Measurements from ENCODE around the gene PRPF18.

The PRPF18 gene

DNA sequence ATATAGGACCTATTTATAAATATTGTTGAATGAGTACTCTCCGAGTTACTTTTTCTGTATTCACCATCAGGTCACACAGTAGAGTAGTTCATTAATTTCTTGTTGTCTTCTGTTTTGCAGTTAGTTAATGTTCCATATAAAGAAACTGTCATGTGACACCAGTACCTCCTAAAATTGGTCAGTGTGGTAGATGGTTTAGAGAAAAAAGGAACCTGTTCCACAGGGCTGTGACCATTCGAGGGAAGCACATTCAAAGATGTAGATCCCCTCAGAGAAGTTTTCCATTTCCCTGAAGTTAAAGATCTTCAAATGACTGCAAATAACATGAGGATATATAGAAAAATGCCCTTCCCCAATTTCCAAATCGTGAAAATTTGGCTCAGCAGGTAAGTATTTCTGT is 45.7 kb downstream of the PRPF18 start:
- no peak for DNase-seq
- H3K9me2 ChIP-seq (replicated peaks; ENCODE audit: insufficient read depth, low read length) = no peaks in the 10 kb centered on the region
- no peaks in the 10 kb centered on the region for H3K27me3 ChIP-seq (replicated peaks; ENCODE audit: insufficient read depth, low read length)
- H3K4me1 ChIP-seq (ENCODE audit: low read length) = no peaks in the 10 kb centered on the region
- H4K20me1 ChIP-seq (ENCODE audit: insufficient read depth, low read length) = no peaks in the 10 kb centered on the region
- TF ChIP-seq EZH2phosphoT487 (IDR thresholded peaks at IDR 0.05; ENCODE audit: low read length) (no peak), EZH2 (optimal IDR thresholded peaks at IDR 0.05; ENCODE audit: low read depth, low read length) (no peak), CTCF (IDR thresholded peaks at IDR 0.05; ENCODE audit: low read length) (no peak)
- no peak overlapping the region for H3K27ac ChIP-seq (ENCODE audit: low read length)
- H2AFZ ChIP-seq (ENCODE audit: low read length) = no peak overlapping the region
- H3K36me3 ChIP-seq (replicated peaks; ENCODE audit: insufficient read depth, low read length) = no peaks in the 10 kb centered on the region
- H3K4me2 ChIP-seq (ENCODE audit: low read depth, low read length) = no peak overlapping the region
- H3K79me2 ChIP-seq (ENCODE audit: low read length) = no peaks in the 10 kb centered on the region
- H3K4me3 ChIP-seq (ENCODE audit: low read length) = no peak overlapping the region
- H3K9ac ChIP-seq (ENCODE audit: low read length) = no peak overlapping the region
- H3F3A ChIP-seq (ENCODE audit: insufficient read depth, low read length) = no peaks in the 10 kb centered on the region
- H3K9me3 ChIP-seq (replicated peaks; ENCODE audit: insufficient read depth, low read length) = no peaks in the 10 kb centered on the region

- Histone ChIP-seq H3K9ac (ENCODE audit: low read length) (no peak overlapping the region), H3K27me3 (replicated peaks; ENCODE audit: insufficient read depth, low read length) (no peaks in the 10 kb centered on the region), H3K79me2 (ENCODE audit: low read length) (no peaks in the 10 kb centered on the region), H3K4me1 (ENCODE audit: low read length) (no peaks in the 10 kb centered on the region), H3K4me3 (ENCODE audit: low read length) (no peak overlapping the region), H3K4me2 (ENCODE audit: low read depth, low read length) (no peak overlapping the region), H3K9me3 (replicated peaks; ENCODE audit: insufficient read depth, low read length) (no peaks in the 10 kb centered on the region), H3K36me3 (replicated peaks; ENCODE audit: insufficient read depth, low read length) (no peaks in the 10 kb centered on the region), H4K20me1 (ENCODE audit: insufficient read depth, low read length) (no peaks in the 10 kb centered on the region), H3K9me2 (replicated peaks; ENCODE audit: insufficient read depth, low read length) (no peaks in the 10 kb centered on the region), H3F3A (ENCODE audit: insufficient read depth, low read length) (no peaks in the 10 kb centered on the region), H2AFZ (ENCODE audit: low read length) (no peak overlapping the region), H3K27ac (ENCODE audit: low read length) (no peak overlapping the region)
- TF ChIP-seq EZH2 (optimal IDR thresholded peaks at IDR 0.05; ENCODE audit: low read depth, low read length) (no peak), CTCF (IDR thresholded peaks at IDR 0.05; ENCODE audit: low read length) (no peak), EZH2phosphoT487 (IDR thresholded peaks at IDR 0.05; ENCODE audit: low read length) (no peak)
- no peak for DNase-seq
These were observed 46.2 kb downstream of the PRPF18 start for GRCh38 chr10:13632884-13633440.

- Histone ChIP-seq H3F3A (ENCODE audit: insufficient read depth, low read length) (no peaks in the 10 kb centered on the region), H3K9ac (ENCODE audit: low read length) (no peak overlapping the region), H3K9me3 (replicated peaks; ENCODE audit: insufficient read depth, low read length) (no peaks in the 10 kb centered on the region), H3K27ac (ENCODE audit: low read length) (no peak overlapping the region), H3K27me3 (replicated peaks; ENCODE audit: insufficient read depth, low read length) (no peaks in the 10 kb centered on the region), H3K79me2 (ENCODE audit: low read length) (no peaks in the 10 kb centered on the region), H3K4me3 (ENCODE audit: low read length) (no peak overlapping the region), H3K9me2 (replicated peaks; ENCODE audit: insufficient read depth, low read length) (no peaks in the 10 kb centered on the region), H2AFZ (ENCODE audit: low read length) (no peak overlapping the region), H4K20me1 (ENCODE audit: insufficient read depth, low read length) (no peaks in the 10 kb centered on the region), H3K36me3 (replicated peaks; ENCODE audit: insufficient read depth, low read length) (no peaks in the 10 kb centered on the region), H3K4me2 (ENCODE audit: low read depth, low read length) (no peak overlapping the region), H3K4me1 (ENCODE audit: low read length) (no peaks in the 10 kb centered on the region)
- no peak for DNase-seq
- TF ChIP-seq EZH2 (optimal IDR thresholded peaks at IDR 0.05; ENCODE audit: low read depth, low read length) (no peak), CTCF (IDR thresholded peaks at IDR 0.05; ENCODE audit: low read length) (no peak), EZH2phosphoT487 (IDR thresholded peaks at IDR 0.05; ENCODE audit: low read length) (no peak)
These were observed 46.9 kb downstream of the PRPF18 start for GRCh38 chr10:13633689-13634088.
